HCT116 (cell line): ENCODE results near the gene TMEM198. TPM values are rescaled to one million over a fixed set of nuclear protein-coding genes. Genes with fewer than 3 reads are reported as not detected.

Source experiments
- ATAC-seq: fragments of 200-7000 bp; cut with Tn5 transposase; 2 replicates; pipeline ENCODE4 v1.9.1; 2020; ENCODE audit warnings: mild to moderate bottlenecking, moderate library complexity
- BruUV-seq: library from RNA; stranded (reverse); fragments of 400-500 nt; replicated peaks from 2 replicates; lab custom pipeline; 2021; lab: Mats Ljungman, UMichigan
- CTCF ChIA-PET: fragments of 300-600 bp; sonication (Branson Sonifier 250); formaldehyde crosslinking; loops from one replicate; lab custom pipeline; 2021; ENCODE audit warnings: antibody characterized with exemption; lab: Charles Lee
- POLR2A ChIA-PET: fragments of 300-600, 350-600 bp; sonication (Branson Sonifier 250); formaldehyde crosslinking; loops from one replicate; lab custom pipeline; 2021; ENCODE audit warnings: antibody characterized with exemption; lab: Charles Lee
- RAD21 ChIA-PET, 2 experiments: fragments of 300-600 bp; sonication (Branson Sonifier 250); formaldehyde crosslinking; loops; one replicate each; lab custom pipeline; 2023; ENCODE audit warnings: low total read pairs in 2 of 2; ENCODE audit not compliant: uncharacterized antibody in 2 of 2, unreplicated experiment in 2 of 2, low non-redundant PET in 1 of 2; lab: Charles Lee
- DNase-seq: peaks from one replicate; pipeline ENCODE4 v3.0.0-alpha.2; 2010; ENCODE audit warnings: low read depth, low spot score
- H2AFZ ChIP-seq: fragments of 200-600 bp; shearing (Covaris generic), sonication (generic); 2 replicates; pipeline ENCODE4 v1.6.1; 2017; ENCODE audit warnings: low read depth, mixed run types, mixed read lengths, antibody characterized with exemption, low read length; ENCODE audit not compliant: poor library complexity, severe bottlenecking
- H3K27ac ChIP-seq: 2 replicates; pipeline ENCODE4 v1.5.1; 2012; ENCODE audit warnings: low read depth, low read length
- H3K27me3 ChIP-seq: fragments of 200-600 bp; sonication (generic); 2 replicates; pipeline ENCODE4 v1.6.1; 2016; ENCODE audit warnings: mixed run types, low read length, mixed read lengths; ENCODE audit not compliant: insufficient read depth
- H3K36me3 ChIP-seq, 2 experiments: fragments of 200-500 bp in 1 of 2; fragments of 200-600 bp in 1 of 2; sonication (Bioruptor generic) in 1 of 2; sonication (generic) in 1 of 2; 2 replicates each; pipeline versions ENCODE4 v1.5.1 to v1.6.1; 2014 to 2016; ENCODE audit warnings: low read length in 2 of 2, inconsistent platforms in 1 of 2, mixed read lengths in 1 of 2, mixed run types in 1 of 2; ENCODE audit not compliant: insufficient read depth in 2 of 2, control insufficient read depth in 1 of 2
- H3K4me1 ChIP-seq, 2 experiments: fragments of 200-600 bp in 1 of 2; sonication (generic) in 1 of 2; 2 replicates each; pipeline versions ENCODE4 v1.5.1 to v1.6.1; 2012 to 2017; ENCODE audit warnings: low read length in 2 of 2, inconsistent platforms in 1 of 2, mild to moderate bottlenecking in 1 of 2, mixed read lengths in 1 of 2, mixed run types in 1 of 2, moderate library complexity in 1 of 2; ENCODE audit not compliant: insufficient read depth in 2 of 2, control insufficient read depth in 1 of 2
- H3K4me2 ChIP-seq: fragments of 200-600 bp; sonication (generic); 2 replicates; pipeline ENCODE4 v1.6.1; 2017; ENCODE audit warnings: mixed run types, low read length, mixed read lengths
- H3K4me3 ChIP-seq, 2 experiments: fragments of 200-600 bp in 1 of 2; sonication (generic) in 1 of 2; replicated peaks in 1 of 2; 2 replicates each; pipeline ENCODE4 v1.5.1; 2011 to 2016; ENCODE audit warnings: low read length in 2 of 2, control low read depth in 1 of 2, low read depth in 1 of 2, mild to moderate bottlenecking in 1 of 2, mixed read lengths in 1 of 2, mixed run types in 1 of 2
- H3K79me2 ChIP-seq: fragments of 200-600 bp; sonication (generic); 2 replicates; pipeline ENCODE4 v1.6.1; 2017; ENCODE audit warnings: mild to moderate bottlenecking, mixed run types, low read length, moderate library complexity, mixed read lengths; ENCODE audit not compliant: insufficient read depth
- H3K9ac ChIP-seq: fragments of 200-600 bp; sonication (generic); 2 replicates; pipeline ENCODE4 v1.6.1; 2016; ENCODE audit warnings: low read length, mixed read lengths
- H3K9me2 ChIP-seq: fragments of 200-600 bp; sonication (generic), shearing (Covaris generic); 2 replicates; pipeline ENCODE4 v1.6.1; 2017; ENCODE audit warnings: mixed run types, mild to moderate bottlenecking, moderate library complexity; ENCODE audit not compliant: insufficient read depth
- H3K9me3 ChIP-seq, 2 experiments: fragments of 200-500 bp in 1 of 2; fragments of 200-600 bp in 1 of 2; sonication (Bioruptor generic) in 1 of 2; sonication (generic) in 1 of 2; 2 replicates each; pipeline ENCODE4 v1.6.1; 2014 to 2017; ENCODE audit warnings: low read length in 2 of 2, mixed read lengths in 2 of 2, inconsistent platforms in 1 of 2, low read depth in 1 of 2, mild to moderate bottlenecking in 1 of 2, mixed run types in 1 of 2, moderate library complexity in 1 of 2; ENCODE audit not compliant: control insufficient read depth in 1 of 2, insufficient read depth in 1 of 2
- H4K20me1 ChIP-seq: fragments of 200-600 bp; sonication (generic), shearing (Covaris generic); 2 replicates; pipeline ENCODE4 v1.6.1; 2017; ENCODE audit warnings: mixed run types, mild to moderate bottlenecking, moderate library complexity; ENCODE audit not compliant: insufficient read depth
- CBX3 ChIP-seq: IDR thresholded peaks from 2 replicates; pipeline ENCODE4 v1.6.1; 2012; ENCODE audit warnings: low read depth
- EGR1 ChIP-seq: IDR thresholded peaks from 2 replicates; pipeline ENCODE4 v1.6.1; 2012; ENCODE audit warnings: low read depth
- EZH2phosphoT487 ChIP-seq: fragments of 200-600 bp; IDR thresholded peaks from 2 replicates; pipeline ENCODE4 v1.6.1; 2018; ENCODE audit warnings: antibody characterized with exemption, borderline replicate concordance
- JUND ChIP-seq: IDR thresholded peaks from 2 replicates; pipeline ENCODE4 v1.6.1; 2012
- POLR2A ChIP-seq: IDR thresholded peaks from 2 replicates; pipeline ENCODE4 v1.7.0; 2011; ENCODE audit warnings: borderline replicate concordance; ENCODE audit not compliant: insufficient read depth, insufficient read length; ENCODE audit errors: extremely low read depth
- POLR2AphosphoS5 ChIP-seq: IDR thresholded peaks from 2 replicates; pipeline ENCODE4 v1.6.1; 2011; ENCODE audit warnings: mild to moderate bottlenecking, low read depth, low read length, moderate library complexity
- RAD21 ChIP-seq: IDR thresholded peaks from 2 replicates; pipeline ENCODE4 v1.6.1; 2012; ENCODE audit warnings: low read depth, mild to moderate bottlenecking
- SIN3A ChIP-seq: IDR thresholded peaks from 2 replicates; pipeline ENCODE4 v1.6.1; 2012; ENCODE audit warnings: low read depth
- SP1 ChIP-seq: IDR thresholded peaks from 2 replicates; pipeline ENCODE4 v1.6.1; 2012; ENCODE audit warnings: low read depth
- SRF ChIP-seq: IDR thresholded peaks from 2 replicates; pipeline ENCODE4 v1.6.1; 2012; ENCODE audit warnings: low read depth
- TCF7L2 ChIP-seq: IDR thresholded peaks from 2 replicates; pipeline ENCODE4 v1.7.0; 2011; ENCODE audit warnings: borderline replicate concordance, inconsistent platforms; ENCODE audit not compliant: insufficient read depth, insufficient read length; ENCODE audit errors: extremely low read depth
- YY1 ChIP-seq: IDR thresholded peaks from 2 replicates; pipeline ENCODE4 v1.6.1; 2011; ENCODE audit warnings: low read length, low read depth, moderate library complexity, mild to moderate bottlenecking; ENCODE audit not compliant: insufficient replicate concordance; ENCODE audit errors: extremely low read depth
- intact Hi-C: fragments of 100-400 bp; cut with micrococcal nuclease; formaldehyde crosslinking; loops from 2 replicates; pipeline ENCODE4 v1.10.0; 2022
- total RNA-seq: library from RNA; stranded (reverse); gene quantifications from one replicate; pipeline ENCODE4 v1.2.1, GENCODE V29; 2021; ENCODE audit not compliant: unreplicated experiment
- TF ChIP-seq, protein P1 (sequence below): IDR thresholded peaks from 2 replicates; pipeline ENCODE4 v1.6.1; 2012; ENCODE audit warnings: low read depth
- TF ChIP-seq, protein P2 (sequence below): IDR thresholded peaks from 2 replicates; pipeline ENCODE4 v1.6.1; 2011; ENCODE audit warnings: mild to moderate bottlenecking, low read length, moderate library complexity; ENCODE audit not compliant: insufficient replicate concordance; ENCODE audit errors: extremely low read depth
- TF ChIP-seq, protein P3 (sequence below): IDR thresholded peaks from 2 replicates; pipeline ENCODE4 v1.6.1; 2012
- TF ChIP-seq, protein P4 (sequence below): IDR thresholded peaks from 2 replicates; pipeline ENCODE4 v1.6.1; 2012
- TF ChIP-seq, protein P5 (sequence below), 3 experiments: fragments of 200-600 bp in 1 of 3; sonication (generic) in 1 of 3; IDR thresholded peaks in 2 of 3; conservative IDR thresholded peaks in 1 of 3; 2 replicates each; pipeline ENCODE4 v1.5.1; 2012 to 2017; ENCODE audit warnings: low read depth in 2 of 3, low read length in 2 of 3, antibody characterized with exemption in 1 of 3, borderline replicate concordance in 1 of 3, control low read depth in 1 of 3, mild to moderate bottlenecking in 1 of 3, mixed read lengths in 1 of 3, mixed run types in 1 of 3, moderate library complexity in 1 of 3; ENCODE audit not compliant: insufficient read depth in 1 of 3

TMEM198 gene
- total RNA-seq, 1 experiment from 2014 or later = 2.1 TPM

DNA sequence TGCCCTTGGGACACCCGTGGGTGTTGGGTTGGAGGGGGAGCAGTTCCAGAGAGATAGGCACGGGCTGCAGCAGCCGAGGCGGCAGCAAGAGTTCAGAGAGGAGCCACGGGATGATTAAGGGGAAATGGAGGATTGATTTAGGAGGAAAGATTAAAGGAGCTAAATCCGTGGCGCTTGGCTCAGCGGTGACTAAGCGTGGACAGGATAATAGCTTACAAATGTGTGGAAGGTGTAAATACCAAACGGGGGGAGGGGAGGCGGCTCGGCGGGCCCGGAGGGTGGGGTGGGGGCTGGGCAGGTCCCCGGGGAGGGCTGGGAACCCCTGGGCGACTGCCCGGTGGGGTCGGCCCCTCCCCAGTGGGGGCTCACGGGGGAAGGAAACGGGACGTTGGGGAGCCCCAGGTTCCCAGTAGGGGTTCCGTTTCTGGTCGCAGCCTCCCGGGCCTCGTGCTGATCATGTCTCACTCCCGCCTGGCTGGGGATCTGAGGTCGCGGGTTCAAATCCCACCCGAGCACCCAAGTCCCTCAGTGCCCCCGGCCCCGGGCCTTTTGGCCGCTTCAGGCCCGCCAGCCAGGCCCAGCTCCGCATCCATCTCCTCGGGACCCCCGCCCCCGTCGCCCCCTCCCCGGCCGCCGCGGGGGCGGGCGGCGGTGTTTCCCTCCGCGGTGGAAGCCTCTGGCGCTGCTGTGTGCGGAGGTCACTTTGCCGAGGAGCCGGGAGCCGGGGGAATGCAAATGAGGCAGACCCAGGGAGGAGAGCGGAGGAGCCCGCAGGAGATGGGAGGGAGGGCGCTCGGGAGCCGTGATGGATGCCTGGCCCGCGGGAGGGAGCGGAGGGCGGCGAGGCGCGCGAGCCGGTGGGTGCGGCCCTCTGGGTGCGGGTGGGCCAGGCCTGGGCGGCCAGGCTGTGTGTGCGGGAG lies 21.5 kb upstream of the TMEM198 start:
- H3K27me3 ChIP-seq = no peaks in the 10 kb centered on the region
- TF ChIP-seq CBX3 (no peak), SIN3A (no peak), RAD21 (no peak), SRF (no peak), SP1 (no peak), TCF7L2 (peak; percentile 97), EGR1 (no peak), POLR2A (no peak), YY1 (peak; percentile 20), JUND (no peak), POLR2AphosphoS5 (peak; percentile 51), EZH2phosphoT487 (no peak)
- TF ChIP-seq, protein P1, sequence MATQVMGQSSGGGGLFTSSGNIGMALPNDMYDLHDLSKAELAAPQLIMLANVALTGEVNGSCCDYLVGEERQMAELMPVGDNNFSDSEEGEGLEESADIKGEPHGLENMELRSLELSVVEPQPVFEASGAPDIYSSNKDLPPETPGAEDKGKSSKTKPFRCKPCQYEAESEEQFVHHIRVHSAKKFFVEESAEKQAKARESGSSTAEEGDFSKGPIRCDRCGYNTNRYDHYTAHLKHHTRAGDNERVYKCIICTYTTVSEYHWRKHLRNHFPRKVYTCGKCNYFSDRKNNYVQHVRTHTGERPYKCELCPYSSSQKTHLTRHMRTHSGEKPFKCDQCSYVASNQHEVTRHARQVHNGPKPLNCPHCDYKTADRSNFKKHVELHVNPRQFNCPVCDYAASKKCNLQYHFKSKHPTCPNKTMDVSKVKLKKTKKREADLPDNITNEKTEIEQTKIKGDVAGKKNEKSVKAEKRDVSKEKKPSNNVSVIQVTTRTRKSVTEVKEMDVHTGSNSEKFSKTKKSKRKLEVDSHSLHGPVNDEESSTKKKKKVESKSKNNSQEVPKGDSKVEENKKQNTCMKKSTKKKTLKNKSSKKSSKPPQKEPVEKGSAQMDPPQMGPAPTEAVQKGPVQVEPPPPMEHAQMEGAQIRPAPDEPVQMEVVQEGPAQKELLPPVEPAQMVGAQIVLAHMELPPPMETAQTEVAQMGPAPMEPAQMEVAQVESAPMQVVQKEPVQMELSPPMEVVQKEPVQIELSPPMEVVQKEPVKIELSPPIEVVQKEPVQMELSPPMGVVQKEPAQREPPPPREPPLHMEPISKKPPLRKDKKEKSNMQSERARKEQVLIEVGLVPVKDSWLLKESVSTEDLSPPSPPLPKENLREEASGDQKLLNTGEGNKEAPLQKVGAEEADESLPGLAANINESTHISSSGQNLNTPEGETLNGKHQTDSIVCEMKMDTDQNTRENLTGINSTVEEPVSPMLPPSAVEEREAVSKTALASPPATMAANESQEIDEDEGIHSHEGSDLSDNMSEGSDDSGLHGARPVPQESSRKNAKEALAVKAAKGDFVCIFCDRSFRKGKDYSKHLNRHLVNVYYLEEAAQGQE = no peak
- TF ChIP-seq, protein P2, sequence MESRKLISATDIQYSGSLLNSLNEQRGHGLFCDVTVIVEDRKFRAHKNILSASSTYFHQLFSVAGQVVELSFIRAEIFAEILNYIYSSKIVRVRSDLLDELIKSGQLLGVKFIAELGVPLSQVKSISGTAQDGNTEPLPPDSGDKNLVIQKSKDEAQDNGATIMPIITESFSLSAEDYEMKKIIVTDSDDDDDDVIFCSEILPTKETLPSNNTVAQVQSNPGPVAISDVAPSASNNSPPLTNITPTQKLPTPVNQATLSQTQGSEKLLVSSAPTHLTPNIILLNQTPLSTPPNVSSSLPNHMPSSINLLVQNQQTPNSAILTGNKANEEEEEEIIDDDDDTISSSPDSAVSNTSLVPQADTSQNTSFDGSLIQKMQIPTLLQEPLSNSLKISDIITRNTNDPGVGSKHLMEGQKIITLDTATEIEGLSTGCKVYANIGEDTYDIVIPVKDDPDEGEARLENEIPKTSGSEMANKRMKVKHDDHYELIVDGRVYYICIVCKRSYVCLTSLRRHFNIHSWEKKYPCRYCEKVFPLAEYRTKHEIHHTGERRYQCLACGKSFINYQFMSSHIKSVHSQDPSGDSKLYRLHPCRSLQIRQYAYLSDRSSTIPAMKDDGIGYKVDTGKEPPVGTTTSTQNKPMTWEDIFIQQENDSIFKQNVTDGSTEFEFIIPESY = no peak
- TF ChIP-seq, protein P3, sequence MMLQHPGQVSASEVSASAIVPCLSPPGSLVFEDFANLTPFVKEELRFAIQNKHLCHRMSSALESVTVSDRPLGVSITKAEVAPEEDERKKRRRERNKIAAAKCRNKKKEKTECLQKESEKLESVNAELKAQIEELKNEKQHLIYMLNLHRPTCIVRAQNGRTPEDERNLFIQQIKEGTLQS = no peak
- TF ChIP-seq, protein P4, sequence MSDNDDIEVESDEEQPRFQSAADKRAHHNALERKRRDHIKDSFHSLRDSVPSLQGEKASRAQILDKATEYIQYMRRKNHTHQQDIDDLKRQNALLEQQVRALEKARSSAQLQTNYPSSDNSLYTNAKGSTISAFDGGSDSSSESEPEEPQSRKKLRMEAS = no peak
- TF ChIP-seq, protein P5, sequence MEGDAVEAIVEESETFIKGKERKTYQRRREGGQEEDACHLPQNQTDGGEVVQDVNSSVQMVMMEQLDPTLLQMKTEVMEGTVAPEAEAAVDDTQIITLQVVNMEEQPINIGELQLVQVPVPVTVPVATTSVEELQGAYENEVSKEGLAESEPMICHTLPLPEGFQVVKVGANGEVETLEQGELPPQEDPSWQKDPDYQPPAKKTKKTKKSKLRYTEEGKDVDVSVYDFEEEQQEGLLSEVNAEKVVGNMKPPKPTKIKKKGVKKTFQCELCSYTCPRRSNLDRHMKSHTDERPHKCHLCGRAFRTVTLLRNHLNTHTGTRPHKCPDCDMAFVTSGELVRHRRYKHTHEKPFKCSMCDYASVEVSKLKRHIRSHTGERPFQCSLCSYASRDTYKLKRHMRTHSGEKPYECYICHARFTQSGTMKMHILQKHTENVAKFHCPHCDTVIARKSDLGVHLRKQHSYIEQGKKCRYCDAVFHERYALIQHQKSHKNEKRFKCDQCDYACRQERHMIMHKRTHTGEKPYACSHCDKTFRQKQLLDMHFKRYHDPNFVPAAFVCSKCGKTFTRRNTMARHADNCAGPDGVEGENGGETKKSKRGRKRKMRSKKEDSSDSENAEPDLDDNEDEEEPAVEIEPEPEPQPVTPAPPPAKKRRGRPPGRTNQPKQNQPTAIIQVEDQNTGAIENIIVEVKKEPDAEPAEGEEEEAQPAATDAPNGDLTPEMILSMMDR (IDR thresholded peaks at IDR 0.05 in 2 of 3, conservative IDR thresholded peaks at IDR 0.05 in 1 of 3; ENCODE audit: borderline replicate concordance in 1 of 3, insufficient read depth in 1 of 3, low read depth in 2 of 3, low read length in 2 of 3) = no peak

More for the DNA sequence above, 21.5 kb upstream of the TMEM198 start:
- Histone ChIP-seq H3K36me3 (no peaks in the 10 kb centered on the region), H3K4me2 (peak overlapping the region; percentile 88), H3K4me1 (peaks cover 40 to 84% of the 10 kb centered on the region in 2 experiments), H3K9me2 (no peaks in the 10 kb centered on the region), H3K27ac (peak overlapping the region; percentile 78), H2AFZ (no peak overlapping the region), H3K9ac (peak overlapping the region; percentile 64), H3K79me2 (no peaks in the 10 kb centered on the region), H3K9me3 (no peaks in the 10 kb centered on the region), H3K4me3 (peak overlapping the region; percentile 18 to 49), H4K20me1 (no peaks in the 10 kb centered on the region)
- ChIA-PET POLR2A (interaction anchor here (0.6 to 2.4 kb wide), 8 partner anchors 8 to 633 kb away, joined by 3 to 18 read pairs (median 4); partner anchors contain the start of gene GMPPA), CTCF (interaction anchor here (0.6 to 3.0 kb wide), 16 partner anchors 8 to 449 kb away, joined by 3 to 34 read pairs (median 5); partner anchors contain the start of gene GMPPA), RAD21 (interaction anchor here (0.6 to 1.0 kb wide), 7 partner anchors 14 to 81 kb away, joined by 3 to 13 read pairs (median 5); partner anchors contain the start of gene GMPPA (in 2 of the 2))
- ATAC-seq = peak; percentile 41
- DNase-seq = peak; percentile 79
- intact Hi-C loops = no loop called here
- BruUV-seq = no TSS peak
